Liver (tissue), 9 donors: ENCODE measurements around the gene PINK1. TPM values are rescaled to one million over a fixed set of nuclear protein-coding genes. Genes with fewer than 3 reads are reported as not detected.

Experiments used
- DNase-seq: peaks from one replicate; pipeline ENCODE4 v3.0.0-alpha.2; 2017; ENCODE audit warnings: low spot score
- H3K27ac ChIP-seq, 2 donors: one replicate each; pipeline ENCODE4 v1.7.0; 2013; ENCODE audit warnings: inconsistent platforms in 2 of 2, low read length in 2 of 2, control low read depth in 1 of 2, low read depth in 1 of 2, mild to moderate bottlenecking in 1 of 2
- H3K27me3 ChIP-seq, 4 donors: one replicate each; pipeline versions ENCODE4 v1.6.1 to v1.7.0; 2013; ENCODE audit warnings: low read length in 3 of 4, inconsistent platforms in 1 of 4, mild to moderate bottlenecking in 1 of 4, moderate library complexity in 1 of 4; ENCODE audit not compliant: control insufficient read depth in 4 of 4, insufficient read depth in 4 of 4
- H3K36me3 ChIP-seq, 4 donors: one replicate each; pipeline versions ENCODE4 v1.6.1 to v1.7.0; 2013; ENCODE audit warnings: low read length in 3 of 4, mild to moderate bottlenecking in 3 of 4, low read depth in 1 of 4, moderate library complexity in 1 of 4; ENCODE audit not compliant: control insufficient read depth in 4 of 4, insufficient read depth in 3 of 4
- H3K4me1 ChIP-seq, 4 donors: one replicate each; pipeline versions ENCODE4 v1.6.1 to v1.7.0; 2013; ENCODE audit warnings: low read length in 3 of 4, mild to moderate bottlenecking in 3 of 4, moderate library complexity in 1 of 4; ENCODE audit not compliant: control insufficient read depth in 4 of 4, insufficient read depth in 4 of 4
- H3K4me3 ChIP-seq, 3 donors: one replicate each; pipeline versions ENCODE4 v1.6.1 to v1.7.0; 2013; ENCODE audit warnings: low read length in 3 of 3, control low read depth in 1 of 3, low read depth in 1 of 3, mild to moderate bottlenecking in 1 of 3
- H3K9ac ChIP-seq, 2 donors: one replicate each; pipeline ENCODE4 v1.7.0; 2013; ENCODE audit warnings: low read length in 2 of 2, mild to moderate bottlenecking in 2 of 2, moderate library complexity in 2 of 2, control low read depth in 1 of 2, low read depth in 1 of 2
- H3K9me3 ChIP-seq, 4 donors: one replicate each; pipeline versions ENCODE4 v1.6.1 to v1.7.0; 2013; ENCODE audit warnings: low read length in 3 of 4; ENCODE audit not compliant: control insufficient read depth in 4 of 4
- ATF3 ChIP-seq: IDR thresholded peaks from 2 replicates; pipeline ENCODE4 v1.6.1; 2016; ENCODE audit warnings: antibody characterized with exemption
- CTCF ChIP-seq: fragments of 150-350 bp; IDR thresholded peaks from 2 replicates; pipeline ENCODE4 v1.5.1; 2017; ENCODE audit warnings: improper control_type of control experiment, low read depth, low read length; ENCODE audit not compliant: missing input control
- EGR1 ChIP-seq, 2 donors: IDR thresholded peaks; 2 replicates each; pipeline ENCODE4 v1.6.1; 2016 to 2018; ENCODE audit warnings: antibody characterized with exemption in 2 of 2, low read depth in 2 of 2
- FOXA1 ChIP-seq: IDR thresholded peaks from 2 replicates; pipeline ENCODE4 v1.6.1; 2016; ENCODE audit warnings: antibody characterized with exemption
- FOXA2 ChIP-seq: IDR thresholded peaks from 2 replicates; pipeline ENCODE4 v1.6.1; 2016; ENCODE audit warnings: antibody characterized with exemption
- GABPA ChIP-seq, 2 donors: IDR thresholded peaks in 1 of 2; conservative IDR thresholded peaks in 1 of 2; 2 replicates each; pipeline ENCODE4 v1.6.1; 2016; ENCODE audit warnings: antibody characterized with exemption in 2 of 2, mild to moderate bottlenecking in 1 of 2, moderate library complexity in 1 of 2
- HNF4A ChIP-seq, 2 donors: conservative IDR thresholded peaks; 2 replicates each; pipeline ENCODE4 v1.6.1; 2016; ENCODE audit warnings: antibody characterized with exemption in 2 of 2, mild to moderate bottlenecking in 2 of 2
- HNF4G ChIP-seq: IDR thresholded peaks from 2 replicates; pipeline ENCODE4 v1.6.1; 2016; ENCODE audit warnings: antibody characterized with exemption
- JUND ChIP-seq, 2 donors: IDR thresholded peaks; 2 replicates each; pipeline ENCODE4 v1.6.1; 2016; ENCODE audit warnings: antibody characterized with exemption in 2 of 2
- MAX ChIP-seq: IDR thresholded peaks from 2 replicates; pipeline ENCODE4 v1.6.1; 2016; ENCODE audit warnings: antibody characterized with exemption
- NR2F2 ChIP-seq: IDR thresholded peaks from 2 replicates; pipeline ENCODE4 v1.6.1; 2016; ENCODE audit warnings: antibody characterized with exemption
- RAD21 ChIP-seq, 2 donors: IDR thresholded peaks; 2 replicates each; pipeline ENCODE4 v1.6.1; 2016; ENCODE audit warnings: antibody characterized with exemption in 2 of 2, mild to moderate bottlenecking in 2 of 2
- REST ChIP-seq: IDR thresholded peaks from 2 replicates; pipeline ENCODE4 v1.6.1; 2016; ENCODE audit warnings: antibody characterized with exemption, mild to moderate bottlenecking
- RXRA ChIP-seq, 2 donors: IDR thresholded peaks; 2 replicates each; pipeline ENCODE4 v1.6.1; 2017 to 2018; ENCODE audit warnings: antibody characterized with exemption in 2 of 2, mild to moderate bottlenecking in 1 of 2
- SP1 ChIP-seq: IDR thresholded peaks from 2 replicates; pipeline ENCODE4 v1.6.1; 2018; ENCODE audit warnings: antibody characterized with exemption, mild to moderate bottlenecking
- TAF1 ChIP-seq: conservative IDR thresholded peaks from 2 replicates; pipeline ENCODE4 v1.6.1; 2016; ENCODE audit warnings: antibody characterized with exemption, mild to moderate bottlenecking
- YY1 ChIP-seq: IDR thresholded peaks from 2 replicates; pipeline ENCODE4 v1.6.1; 2016; ENCODE audit warnings: antibody characterized with exemption, mild to moderate bottlenecking
- ZBTB33 ChIP-seq: IDR thresholded peaks from 2 replicates; pipeline ENCODE4 v1.6.1; 2016; ENCODE audit warnings: antibody characterized with exemption
- WGBS: extraction: QIAGEN DNeasy Blood & Tissue Kit; methylation state at CpG from one replicate; pipeline ENCODE4 v1.1.7; 2013; 5-methylcytosine and 5-hydroxymethylcytosine counted together
- polyA plus RNA-seq, 2 donors: library from polyadenylated mRNA; stranded (reverse) in 1 of 2; unstranded in 1 of 2; fragments of 200-250 nt in 1 of 2; fragments of >200 nt in 1 of 2; fragmentation: Nextera tagmentation in 1 of 2; extraction: Ambion mirVana in 1 of 2; gene quantifications; one replicate each; pipeline versions ENCODE4 v1.2.1 to v1.2.3, GENCODE V29; 2013 to 2015
- total RNA-seq, 2 donors: library from RNA; depleted of rRNA; stranded (reverse); fragments of >200 nt; gene quantifications; one replicate each; pipeline ENCODE4 v1.2.3, GENCODE V29; 2014
- donor health status: healthy.
- donor health status: healthy.
- donor health status: healthy.
- donor health status: healthy.
- donor health status: healthy.

PINK1 gene
- total and polyA plus RNA-seq, 4 donors = 52.7 to 118 (median 62.2) TPM

GRCh38 chr1:20626098-20626427, 7.2 kb upstream of the PINK1 start:
- 62% methylated on average over 1 of the region's 1 CpG for WGBS
- TF ChIP-seq SP1 (no peak), FOXA2 (no peak), TAF1 (no peak), EGR1 (IDR thresholded peaks at IDR 0.05; ENCODE audit: low read depth in 2 of 2) (no peak), RXRA (IDR thresholded peaks at IDR 0.05) (no peak), GABPA (IDR thresholded peaks at IDR 0.05 in 1 of 2, conservative IDR thresholded peaks at IDR 0.05 in 1 of 2) (no peak), CTCF (no peak), YY1 (no peak), HNF4A (conservative IDR thresholded peaks at IDR 0.05) (no peak), JUND (IDR thresholded peaks at IDR 0.05) (no peak), HNF4G (no peak), FOXA1 (no peak), NR2F2 (no peak), REST (no peak), ATF3 (no peak), RAD21 (IDR thresholded peaks at IDR 0.05) (no peak), ZBTB33 (no peak), MAX (no peak)
- H3K36me3 ChIP-seq = no peaks in the 10 kb centered on the region
- H3K4me3 ChIP-seq = no peak overlapping the region
- no peaks in the 10 kb centered on the region for H3K9me3 ChIP-seq
- no peaks in the 10 kb centered on the region for H3K27me3 ChIP-seq
- H3K4me1 ChIP-seq = no peaks in the 10 kb centered on the region
- DNase-seq = no peak
- no peak overlapping the region for H3K9ac ChIP-seq
- H3K27ac ChIP-seq = no peak overlapping the region

GRCh38 chr1:20626524-20626923, 6.7 kb upstream of the PINK1 start:
- Histone ChIP-seq H3K4me3 (no peak overlapping the region), H3K9me3 (no peaks in the 10 kb centered on the region), H3K27me3 (no peaks in the 10 kb centered on the region), H3K27ac (no peak overlapping the region), H3K4me1 (no peaks in the 10 kb centered on the region), H3K36me3 (no peaks in the 10 kb centered on the region), H3K9ac (no peak overlapping the region)
- TF ChIP-seq FOXA2 (no peak), NR2F2 (no peak), FOXA1 (no peak), EGR1 (IDR thresholded peaks at IDR 0.05; ENCODE audit: low read depth in 2 of 2) (no peak), RXRA (IDR thresholded peaks at IDR 0.05) (no peak), RAD21 (IDR thresholded peaks at IDR 0.05) (no peak), GABPA (IDR thresholded peaks at IDR 0.05 in 1 of 2, conservative IDR thresholded peaks at IDR 0.05 in 1 of 2) (no peak), TAF1 (no peak), SP1 (no peak), ATF3 (no peak), REST (no peak)
- DNase-seq = no peak
- 88% methylated on average over 1 of the region's 1 CpG for WGBS
